GM19397 (cell line): Measurements from ENCODE around the gene BDH1.

Source experiments
- ATAC-seq: cut with Tn5 transposase; IDR thresholded peaks from one replicate; pipeline ENCODE4 v1.9.1; 2021; ENCODE audit warnings: mild to moderate bottlenecking, moderate library complexity; ENCODE audit not compliant: unreplicated experiment

BDH1 gene

DNA sequence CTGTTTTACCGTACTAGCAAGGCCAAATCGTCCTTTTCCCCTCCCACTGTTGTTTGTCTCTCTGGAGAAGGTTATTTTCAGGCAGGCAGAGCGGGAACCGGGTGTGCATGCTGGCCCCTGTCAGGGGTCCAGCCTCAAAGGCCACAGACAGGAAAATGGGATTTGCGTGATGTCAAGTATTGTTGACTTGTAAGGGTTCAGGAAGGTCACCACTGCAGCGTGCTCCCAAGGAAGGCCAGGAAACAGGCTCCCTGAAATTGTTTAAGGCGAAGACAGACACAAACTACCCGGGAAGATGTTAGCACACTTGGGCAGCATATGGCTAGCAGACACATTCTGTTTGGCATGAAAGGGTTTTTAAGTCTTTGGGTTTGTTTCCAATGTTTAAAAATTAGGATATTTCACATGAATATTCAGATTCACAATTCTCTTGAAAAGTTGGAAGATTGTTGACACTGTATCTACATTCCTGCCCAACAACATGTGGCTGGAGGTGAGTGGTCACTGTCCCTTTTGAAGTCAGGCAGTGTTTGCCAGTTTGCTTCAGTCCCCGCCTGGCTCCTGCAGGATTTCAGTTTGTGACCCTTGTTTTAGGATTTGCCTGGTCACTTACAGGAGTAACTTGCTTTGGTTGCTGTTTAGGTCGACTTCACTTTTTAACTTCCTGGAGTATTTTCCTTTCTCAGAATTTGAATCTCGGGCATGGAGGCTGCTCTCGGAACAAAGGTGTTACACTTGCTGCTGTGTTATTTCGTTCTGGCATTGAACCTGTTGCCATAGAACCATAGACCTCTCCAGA is 90.4 kb downstream of the BDH1 start:
- ATAC-seq, result no peak

DNA sequence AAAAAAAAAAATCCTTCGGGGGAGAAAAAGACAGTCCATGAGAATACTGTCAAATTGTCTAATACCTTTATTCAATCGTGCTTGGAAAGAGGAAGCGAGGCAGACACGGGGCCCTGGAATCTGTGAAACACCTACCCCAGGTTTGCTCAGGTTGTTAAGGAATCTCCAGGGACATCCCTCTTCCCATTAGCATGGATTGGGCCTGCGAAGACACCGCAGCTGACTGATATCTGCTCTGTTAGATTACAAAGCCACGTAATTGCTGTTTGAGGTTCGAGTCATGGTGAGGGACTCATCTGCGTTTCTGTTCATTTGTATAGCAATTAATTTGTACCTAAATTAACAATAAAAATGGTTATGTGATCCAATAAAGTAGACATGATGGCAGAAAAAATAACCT is 91.0 kb downstream of the BDH1 start:
- ATAC-seq, result no peak

DNA sequence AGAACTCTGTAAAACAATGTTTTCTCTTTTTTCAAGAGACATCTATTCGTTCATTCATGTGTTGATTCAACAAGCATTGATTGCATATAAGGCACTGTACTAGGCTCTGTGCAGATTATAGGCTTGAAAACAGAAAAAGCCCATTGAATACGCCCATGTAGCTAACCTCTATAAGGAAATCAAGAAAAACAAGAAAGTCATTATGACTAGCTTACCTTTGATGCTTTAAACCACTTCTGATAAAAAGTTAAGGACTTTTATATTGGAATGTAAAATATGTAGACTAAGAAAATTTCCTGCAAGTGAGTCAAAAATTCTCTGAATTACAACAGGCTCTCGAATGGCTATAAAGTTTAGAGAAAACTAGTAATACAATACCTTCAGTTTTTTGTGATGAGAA is 92.5 kb downstream of the BDH1 start:
- no peak for ATAC-seq

DNA sequence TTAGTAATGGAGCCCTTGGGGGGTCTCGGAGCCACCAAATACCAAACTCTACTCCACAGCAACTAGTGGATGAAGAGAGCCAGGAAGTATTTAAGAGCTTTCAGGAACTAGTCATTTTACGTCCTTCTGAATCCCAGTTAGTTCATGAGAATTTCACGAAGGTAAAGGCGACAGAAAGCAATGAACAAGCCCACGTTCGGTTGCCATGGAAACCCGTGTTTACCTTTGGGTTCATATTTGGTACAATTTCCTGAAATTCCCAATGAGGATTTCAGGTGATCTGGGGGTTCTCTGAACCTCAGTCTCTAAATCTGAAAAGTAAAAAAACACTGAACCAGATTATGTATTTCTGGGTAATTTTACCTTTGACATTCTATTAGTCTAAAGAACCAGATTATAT is 93.0 kb downstream of the BDH1 start:
- no peak for ATAC-seq

DNA sequence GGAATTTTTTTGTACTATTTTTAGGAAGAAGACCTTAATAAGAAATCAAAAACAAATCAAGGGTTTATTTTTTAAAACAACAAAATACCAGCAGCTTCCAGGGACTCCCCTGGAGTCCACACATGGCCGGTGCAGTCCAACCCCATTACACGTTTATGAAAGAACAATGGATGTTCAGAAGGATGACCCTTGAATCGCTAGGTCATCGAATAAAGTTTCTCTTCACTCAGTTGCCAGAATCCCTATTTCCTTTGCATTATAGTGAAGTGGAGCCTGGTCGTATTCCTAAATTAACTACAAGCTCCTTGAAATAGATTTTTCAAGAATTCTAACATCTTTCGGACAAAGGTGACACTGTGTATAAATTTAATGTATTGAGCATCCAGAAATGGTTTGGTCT is 95.1 kb downstream of the BDH1 start:
- no peak for ATAC-seq

DNA sequence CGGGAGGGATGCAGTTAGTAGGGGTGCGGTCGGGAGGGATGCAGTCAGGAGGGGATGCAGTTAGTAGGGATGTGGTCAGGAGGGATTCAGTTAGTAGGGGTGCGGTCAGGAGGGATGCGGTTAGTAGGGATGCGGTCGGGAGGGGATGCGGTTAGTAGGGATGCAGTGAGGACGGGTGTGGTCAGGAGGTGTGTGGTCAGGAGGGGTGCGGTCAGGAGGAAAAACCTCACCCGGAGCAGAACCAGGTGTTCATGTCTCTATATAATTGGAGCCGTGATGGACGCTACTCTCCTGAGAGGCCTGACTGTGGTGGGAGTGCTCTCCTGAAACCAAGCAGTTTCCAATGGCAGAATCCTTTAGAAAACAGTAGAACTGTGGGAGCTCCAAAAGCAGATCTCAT is 95.8 kb downstream of the BDH1 start:
- no peak for ATAC-seq
